Activated naive CD8-positive, alpha-beta T cell treated with anti-CD3 and anti-CD28 coated beads for 36 hours (primary cell): Measurements from ENCODE around the gene KLHL22. TPM values are rescaled to one million over a fixed set of nuclear protein-coding genes. Genes with fewer than 3 reads are reported as not detected.
"Not testable (repeated sequence)": the region's sequence is repeated elsewhere in the genome, so short reads cannot be mapped to it uniquely, and the experiment has no call there.

Source experiments
- DNase-seq: peaks from one replicate; pipeline ENCODE4 v3.0.0; 2021
- H3K27ac Mint-ChIP-seq: one replicate; pipeline ENCODE4 v1.8.0; 2022; ENCODE audit warnings: mild to moderate bottlenecking, moderate library complexity, mixed read lengths
- H3K27me3 Mint-ChIP-seq: one replicate; pipeline ENCODE4 v1.8.0; 2022; ENCODE audit warnings: mild to moderate bottlenecking, mixed read lengths
- H3K36me3 Mint-ChIP-seq: one replicate; pipeline ENCODE4 v1.8.0; 2021; ENCODE audit warnings: mild to moderate bottlenecking, mixed read lengths
- H3K4me1 Mint-ChIP-seq: one replicate; pipeline ENCODE4 v1.8.0; 2021; ENCODE audit warnings: mixed read lengths
- H3K4me3 Mint-ChIP-seq: one replicate; pipeline ENCODE4 v1.8.0; 2022; ENCODE audit warnings: mild to moderate bottlenecking, moderate library complexity, mixed read lengths
- H3K9me3 Mint-ChIP-seq: one replicate; pipeline ENCODE4 v1.8.0; 2022; ENCODE audit warnings: mixed read lengths
- total RNA-seq, 2 experiments: library from RNA; stranded (reverse); gene quantifications; one replicate each; pipeline ENCODE4 v1.2.3, GENCODE V29; 2021

The KLHL22 gene
- total RNA-seq, 2 experiments from 2014 or later, result 11.2 to 12.3 TPM

DNA sequence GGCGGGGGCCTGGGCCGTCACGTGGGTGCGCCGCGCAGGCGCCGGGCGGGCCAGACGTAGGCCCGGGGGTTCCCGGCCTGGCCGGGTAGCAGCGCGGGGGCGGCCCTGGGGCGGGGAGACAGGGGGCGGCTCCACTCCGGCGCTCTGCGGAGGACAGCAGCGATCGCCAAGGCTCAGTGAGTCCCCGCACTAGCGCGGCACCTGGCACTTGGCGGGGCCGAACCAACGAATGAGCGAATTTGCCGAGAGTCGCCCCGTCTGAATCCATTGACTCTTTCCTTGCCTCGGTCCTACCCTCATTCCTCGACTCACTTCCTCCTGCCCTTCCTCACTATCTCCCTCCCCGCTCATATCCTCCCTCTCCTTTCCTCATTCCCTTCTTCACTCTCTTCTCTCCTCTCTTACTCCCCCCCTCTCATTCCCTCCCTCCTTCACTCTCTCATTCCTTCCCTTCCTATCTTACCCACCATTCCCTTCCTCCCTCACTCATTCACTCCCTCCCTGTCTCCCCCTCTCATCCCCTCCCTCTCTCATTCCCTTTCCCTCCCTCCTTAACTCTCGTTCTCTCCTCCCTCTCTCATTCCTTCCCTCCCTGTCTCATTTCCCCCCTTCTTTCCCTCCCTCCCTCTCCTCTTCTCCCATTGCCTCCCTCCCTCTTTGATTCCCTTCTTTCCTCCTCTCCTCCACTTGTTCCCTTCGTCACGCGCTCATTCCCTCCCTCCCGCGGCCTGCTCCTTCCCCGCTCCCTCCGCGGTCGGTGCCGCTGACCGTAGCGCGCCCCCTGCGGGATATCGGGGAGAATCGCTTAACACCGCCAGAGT is 476 bp upstream of the KLHL22 start:
- H3K36me3 Mint-ChIP-seq, result peaks cover 2% of the 10 kb centered on the region
- H3K27me3 Mint-ChIP-seq, result no peaks in the 10 kb centered on the region
- peaks cover 30% of the 10 kb centered on the region for H3K4me1 Mint-ChIP-seq
- peak overlapping the region; percentile 62 for H3K27ac Mint-ChIP-seq
- peak; percentile 98 for DNase-seq
- peak overlapping the region; percentile 91 for H3K4me3 Mint-ChIP-seq
- H3K9me3 Mint-ChIP-seq, result no peaks in the 10 kb centered on the region

DNA sequence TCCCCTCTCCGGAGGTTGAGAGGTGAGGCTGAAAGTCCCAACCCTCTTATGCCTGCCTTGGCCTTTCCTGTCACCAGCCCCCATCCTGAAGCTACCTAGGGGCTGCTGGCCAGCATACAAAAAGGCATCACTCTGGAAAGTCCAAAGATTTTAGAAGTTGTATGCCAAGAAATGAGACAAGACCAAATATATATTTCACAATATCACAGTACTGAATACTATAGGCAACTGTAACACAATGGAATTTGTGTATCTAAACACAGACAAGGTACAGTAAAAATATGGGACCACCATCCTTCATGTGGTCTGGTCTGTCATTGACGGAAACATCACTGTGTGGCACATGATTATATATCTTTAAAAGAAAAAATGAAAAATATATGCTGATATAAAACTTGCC is 4.2 kb downstream of the KLHL22 start:
- Mint-ChIP-seq H3K9me3 (no peaks in the 10 kb centered on the region), H3K36me3 (peaks cover 2% of the 10 kb centered on the region), H3K4me1 (peaks cover 38% of the 10 kb centered on the region), H3K4me3 (no peak overlapping the region), H3K27ac (no peak overlapping the region), H3K27me3 (no peaks in the 10 kb centered on the region)
- DNase-seq, result no peak

DNA sequence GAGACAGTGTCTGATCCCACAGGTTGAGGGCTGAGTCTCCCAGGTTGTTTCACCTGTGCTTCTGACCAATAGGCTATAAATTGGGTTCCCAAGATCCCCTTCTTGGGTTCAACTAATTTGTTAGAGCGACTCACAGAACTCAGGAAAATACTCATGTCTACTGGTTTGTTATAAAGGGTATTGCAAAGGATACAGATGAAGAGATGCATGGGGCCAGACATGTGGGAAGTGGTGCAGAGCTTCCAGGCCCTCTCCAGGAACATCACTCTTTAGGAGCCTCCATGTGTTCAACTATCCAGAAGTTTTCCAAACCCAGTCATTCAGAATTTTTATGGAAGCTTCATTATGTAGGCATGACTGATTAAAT is 4.7 kb downstream of the KLHL22 start:
- DNase-seq, result no peak
- H3K27me3 Mint-ChIP-seq, result no peaks in the 10 kb centered on the region
- no peak overlapping the region for H3K4me3 Mint-ChIP-seq
- H3K36me3 Mint-ChIP-seq, result peaks cover 2% of the 10 kb centered on the region
- H3K9me3 Mint-ChIP-seq, result no peaks in the 10 kb centered on the region
- H3K4me1 Mint-ChIP-seq, result peaks cover 35% of the 10 kb centered on the region
- H3K27ac Mint-ChIP-seq, result no peak overlapping the region

DNA sequence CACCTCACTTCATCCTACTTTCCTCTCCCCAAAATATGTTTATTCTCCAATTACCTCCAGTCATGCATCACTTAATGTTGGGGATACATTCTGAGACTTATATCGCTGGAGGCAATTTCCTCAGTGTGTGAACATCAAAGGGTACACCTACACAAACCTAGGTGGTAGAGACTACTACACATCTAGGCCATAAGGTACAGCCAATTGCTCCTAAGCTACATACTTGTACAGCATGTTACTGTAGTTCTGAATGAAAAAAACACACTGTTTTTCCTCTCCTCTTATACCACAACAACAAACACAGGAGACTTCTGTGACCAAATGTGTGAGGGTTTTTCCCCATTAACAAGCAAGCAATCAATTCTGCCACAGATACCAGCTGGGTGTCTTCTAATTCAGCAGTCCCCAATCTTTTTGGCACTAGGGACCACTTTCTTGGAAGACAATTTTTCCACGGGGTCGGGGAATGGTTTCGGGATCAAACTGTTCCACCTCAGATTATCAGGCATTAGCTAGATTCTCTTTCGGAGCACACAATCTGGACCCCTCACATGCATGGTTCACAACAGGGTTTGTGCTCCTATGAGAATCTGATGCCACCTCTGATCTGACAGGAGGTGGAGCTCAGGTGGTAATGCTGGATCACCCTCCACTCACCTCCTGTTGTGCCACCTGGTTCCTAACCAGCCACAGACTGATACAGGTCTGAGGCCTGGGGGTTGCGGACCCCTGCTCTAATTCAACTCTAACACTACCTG is 5.2 kb downstream of the KLHL22 start:
- Mint-ChIP-seq H3K27me3 (no peaks in the 10 kb centered on the region), H3K4me3 (no peak overlapping the region), H3K4me1 (peaks cover 35% of the 10 kb centered on the region), H3K27ac (no peak overlapping the region), H3K36me3 (peaks cover 2% of the 10 kb centered on the region), H3K9me3 (no peaks in the 10 kb centered on the region)
- no peak for DNase-seq

DNA sequence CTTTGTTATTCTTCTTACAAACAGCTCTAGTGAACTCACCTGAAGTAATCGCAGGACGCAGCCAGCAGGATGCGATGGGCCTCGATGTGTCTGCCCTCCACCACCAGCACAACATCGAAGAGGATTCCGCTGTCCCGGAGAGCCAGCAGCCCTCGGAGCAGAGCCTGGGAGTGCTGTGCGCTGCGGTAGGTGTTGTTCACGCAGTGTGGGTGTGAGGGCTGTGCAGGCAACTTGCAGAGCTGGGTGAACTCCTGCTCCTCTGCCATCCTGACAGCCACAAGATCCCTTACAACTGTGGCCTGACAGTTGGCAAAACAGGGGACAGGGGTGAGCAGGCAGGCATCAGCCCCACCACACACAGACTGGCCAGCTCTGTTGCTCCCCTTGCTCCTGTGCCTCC is 6.6 kb downstream of the KLHL22 start:
- Mint-ChIP-seq H3K4me1 (peaks cover 28% of the 10 kb centered on the region), H3K27ac (no peak overlapping the region), H3K36me3 (peaks cover 3% of the 10 kb centered on the region), H3K9me3 (no peaks in the 10 kb centered on the region), H3K4me3 (no peak overlapping the region), H3K27me3 (no peaks in the 10 kb centered on the region)
- DNase-seq, result no peak

DNA sequence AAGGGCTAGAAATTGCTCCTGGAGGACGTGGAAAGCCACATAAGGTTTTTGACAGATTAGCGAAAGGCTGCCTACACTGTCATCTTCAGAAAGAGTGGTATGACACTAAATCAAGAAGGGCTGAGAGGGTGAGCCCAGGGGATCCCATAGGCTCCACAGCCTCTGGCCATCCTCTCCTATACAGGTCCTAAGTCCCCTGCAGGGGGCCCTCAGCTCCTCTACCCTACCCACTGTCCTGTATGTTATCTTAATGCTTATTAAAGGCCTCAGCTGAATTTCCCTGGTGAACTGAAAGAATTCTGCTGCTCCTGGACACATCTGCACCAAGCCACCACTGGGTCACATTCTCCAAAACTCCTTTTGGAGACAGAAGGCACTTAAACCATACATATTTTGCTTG is 7.9 kb downstream of the KLHL22 start:
- no peak overlapping the region for H3K4me3 Mint-ChIP-seq
- no peaks in the 10 kb centered on the region for H3K27me3 Mint-ChIP-seq
- H3K36me3 Mint-ChIP-seq, result peaks cover 4% of the 10 kb centered on the region
- no peak overlapping the region for H3K27ac Mint-ChIP-seq
- H3K4me1 Mint-ChIP-seq, result peaks cover 21% of the 10 kb centered on the region
- H3K9me3 Mint-ChIP-seq, result no peaks in the 10 kb centered on the region
- DNase-seq, result no peak

DNA sequence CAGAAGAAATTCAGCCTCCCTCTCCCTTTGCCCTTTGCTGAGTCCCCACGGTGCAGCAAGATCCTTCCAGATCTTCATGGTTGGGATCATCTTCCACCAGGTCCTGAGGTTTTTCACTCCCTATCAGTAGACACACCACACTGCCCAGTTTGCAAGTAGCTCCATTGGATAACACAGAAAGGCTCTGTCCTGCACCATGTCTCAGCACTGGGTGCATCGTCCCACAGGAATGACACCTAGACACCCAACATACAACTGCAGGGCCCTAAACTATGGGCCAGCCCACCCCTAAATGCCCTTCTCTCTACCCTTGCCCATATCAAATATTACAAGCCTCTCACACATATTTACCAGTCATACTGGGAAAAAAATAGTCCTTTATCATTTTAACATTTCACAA is 9.4 kb downstream of the KLHL22 start:
- no peak for DNase-seq
- H3K36me3 Mint-ChIP-seq, result peaks cover 4% of the 10 kb centered on the region
- H3K9me3 Mint-ChIP-seq, result no peaks in the 10 kb centered on the region
- peaks cover 13% of the 10 kb centered on the region for H3K4me1 Mint-ChIP-seq
- H3K4me3 Mint-ChIP-seq, result no peak overlapping the region
- H3K27ac Mint-ChIP-seq, result no peak overlapping the region
- no peaks in the 10 kb centered on the region for H3K27me3 Mint-ChIP-seq

DNA sequence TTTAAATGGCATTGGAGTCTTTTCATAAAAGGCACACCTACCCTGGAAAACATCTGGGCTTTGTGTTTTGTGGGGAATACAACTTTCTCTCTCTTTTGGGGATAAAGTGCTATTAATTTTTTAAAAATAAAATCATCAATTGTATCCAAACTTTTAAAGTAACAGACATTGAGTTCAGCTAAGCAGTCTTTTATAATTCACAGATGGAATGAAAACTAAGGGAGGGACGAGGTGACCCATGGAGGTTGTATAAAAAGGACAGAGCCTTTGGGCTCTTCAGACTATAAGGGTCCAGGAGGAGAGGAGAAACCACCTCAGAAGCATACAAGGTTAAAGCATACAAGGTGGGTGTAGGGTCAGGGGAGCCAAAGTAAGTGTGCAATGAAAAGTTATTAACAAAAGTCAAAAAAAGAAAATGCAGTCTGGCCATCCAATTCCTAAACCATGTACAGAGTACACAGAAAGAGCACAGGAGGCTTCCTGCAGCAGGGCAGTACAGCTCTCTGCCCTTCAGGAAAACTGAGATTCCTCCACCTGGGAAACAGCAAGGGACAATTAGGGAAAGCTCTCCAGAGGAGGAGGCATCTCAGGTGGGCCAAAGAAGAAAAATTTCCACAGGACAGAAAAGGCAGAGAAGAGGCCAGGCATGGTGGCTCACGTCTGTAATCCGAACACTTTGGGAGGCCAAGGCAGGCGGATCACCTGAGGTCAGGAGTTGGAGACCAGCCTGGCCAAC is 10.5 kb downstream of the KLHL22 start:
- H3K4me3 Mint-ChIP-seq, result no peak overlapping the region
- H3K9me3 Mint-ChIP-seq, result no peaks in the 10 kb centered on the region
- no peak overlapping the region for H3K27ac Mint-ChIP-seq
- peaks cover 3% of the 10 kb centered on the region for H3K4me1 Mint-ChIP-seq
- H3K36me3 Mint-ChIP-seq, result peaks cover 4% of the 10 kb centered on the region
- no peak for DNase-seq
- H3K27me3 Mint-ChIP-seq, result no peaks in the 10 kb centered on the region

DNA sequence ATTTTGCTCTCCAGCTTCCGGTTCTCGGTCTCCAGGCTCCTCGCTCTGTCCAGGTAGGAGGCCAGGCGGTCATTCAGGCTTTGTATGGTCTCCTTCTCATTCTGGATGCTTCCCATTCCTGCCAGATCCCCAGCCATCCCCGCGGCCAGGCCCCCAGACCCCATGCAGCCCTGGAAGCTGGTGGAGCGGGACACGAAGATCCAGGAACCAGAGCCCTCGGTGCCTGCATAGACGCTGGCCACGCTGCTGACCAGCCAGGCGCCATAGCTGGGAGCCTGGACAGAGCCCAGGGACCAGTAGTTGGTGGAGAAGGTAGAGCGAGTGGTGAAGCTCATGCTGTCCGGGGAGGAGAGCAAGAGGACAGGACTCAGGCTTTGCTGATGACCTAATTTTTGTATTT is 11.8 kb downstream of the KLHL22 start:
- peaks cover 4% of the 10 kb centered on the region for H3K36me3 Mint-ChIP-seq
- no peak overlapping the region for H3K27ac Mint-ChIP-seq
- H3K4me1 Mint-ChIP-seq, result peaks cover 3% of the 10 kb centered on the region
- H3K4me3 Mint-ChIP-seq, result no peak overlapping the region
- no peaks in the 10 kb centered on the region for H3K27me3 Mint-ChIP-seq
- H3K9me3 Mint-ChIP-seq, result no peaks in the 10 kb centered on the region
- no peak for DNase-seq

DNA sequence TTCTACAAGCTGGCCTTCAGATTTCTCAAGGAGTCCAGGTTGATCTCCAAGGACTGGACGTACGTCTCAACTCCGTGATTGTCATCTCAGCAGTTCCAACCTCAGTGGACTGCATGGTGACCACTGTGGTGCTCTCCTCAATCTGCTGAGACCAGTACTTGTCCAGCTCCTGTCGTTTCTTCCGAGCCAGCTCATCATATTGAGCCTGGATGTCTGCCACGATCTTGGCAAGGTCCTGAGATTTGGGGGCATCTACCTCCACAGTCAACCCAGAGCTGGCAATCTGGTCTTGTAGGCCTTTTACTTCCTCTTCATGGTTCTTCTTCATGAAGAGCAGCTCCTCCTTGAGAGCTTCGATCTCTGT is 12.5 kb downstream of the KLHL22 start:
- H3K27me3 Mint-ChIP-seq, H3K4me1 Mint-ChIP-seq, H3K36me3 Mint-ChIP-seq, H3K27ac Mint-ChIP-seq, H3K9me3 Mint-ChIP-seq, H3K4me3 Mint-ChIP-seq, DNase-seq: not testable (repeated sequence)

DNA sequence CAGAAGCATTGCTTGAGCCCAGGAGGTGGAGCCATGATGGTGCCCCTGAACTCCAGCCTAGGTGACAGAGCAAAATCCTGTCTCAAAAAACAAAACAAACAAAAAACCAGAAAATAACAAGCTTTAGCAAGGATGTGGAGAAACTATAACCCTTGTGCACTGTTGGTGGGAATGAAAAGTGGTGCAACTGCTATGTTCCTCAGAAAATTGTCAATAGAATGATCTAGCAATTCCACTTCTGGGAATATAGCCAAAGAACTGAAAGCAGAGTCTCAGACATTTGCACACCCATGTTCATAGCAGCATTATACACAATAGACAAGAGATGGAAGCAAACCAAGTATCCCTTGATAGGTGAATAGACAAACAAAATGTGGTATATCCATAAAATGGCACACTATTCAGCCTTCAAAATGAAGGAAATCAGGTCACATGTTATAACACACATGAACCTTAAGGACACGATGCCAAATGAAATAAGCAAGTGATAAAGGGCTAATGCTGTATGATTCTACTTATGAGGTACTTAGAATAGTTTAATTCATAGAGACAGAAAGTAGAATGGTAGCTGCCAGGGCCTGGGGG is 15.9 kb downstream of the KLHL22 start:
- no peak for DNase-seq
- peaks cover 17% of the 10 kb centered on the region for H3K4me1 Mint-ChIP-seq
- H3K36me3 Mint-ChIP-seq, result peaks cover 3% of the 10 kb centered on the region
- H3K9me3 Mint-ChIP-seq, result no peaks in the 10 kb centered on the region
- no peak overlapping the region for H3K27ac Mint-ChIP-seq
- no peak overlapping the region for H3K4me3 Mint-ChIP-seq
- no peaks in the 10 kb centered on the region for H3K27me3 Mint-ChIP-seq

DNA sequence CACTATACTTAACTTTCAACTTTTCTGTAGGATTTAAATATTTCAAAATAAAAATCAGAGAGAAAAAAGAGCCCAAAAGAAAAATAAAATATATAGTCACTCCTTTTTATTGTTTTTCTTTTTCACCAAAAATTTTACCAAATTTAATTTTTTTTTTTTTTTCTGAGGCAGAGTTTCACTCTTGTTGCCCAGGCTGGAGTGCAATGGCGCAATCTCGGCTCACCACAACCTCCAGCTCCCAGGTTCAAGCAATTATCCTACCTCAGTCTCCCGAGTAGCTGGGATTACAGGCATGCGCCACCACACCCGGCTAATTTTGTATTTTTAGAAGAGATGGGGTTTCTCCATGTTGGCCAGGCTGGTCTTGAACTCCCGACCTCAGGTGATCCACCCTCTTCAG is 17.5 kb downstream of the KLHL22 start:
- H3K27me3 Mint-ChIP-seq, H3K36me3 Mint-ChIP-seq, DNase-seq, H3K4me3 Mint-ChIP-seq, H3K27ac Mint-ChIP-seq, H3K9me3 Mint-ChIP-seq: not testable (repeated sequence)
- H3K4me1 Mint-ChIP-seq, result peaks cover 22% of the 10 kb centered on the region

DNA sequence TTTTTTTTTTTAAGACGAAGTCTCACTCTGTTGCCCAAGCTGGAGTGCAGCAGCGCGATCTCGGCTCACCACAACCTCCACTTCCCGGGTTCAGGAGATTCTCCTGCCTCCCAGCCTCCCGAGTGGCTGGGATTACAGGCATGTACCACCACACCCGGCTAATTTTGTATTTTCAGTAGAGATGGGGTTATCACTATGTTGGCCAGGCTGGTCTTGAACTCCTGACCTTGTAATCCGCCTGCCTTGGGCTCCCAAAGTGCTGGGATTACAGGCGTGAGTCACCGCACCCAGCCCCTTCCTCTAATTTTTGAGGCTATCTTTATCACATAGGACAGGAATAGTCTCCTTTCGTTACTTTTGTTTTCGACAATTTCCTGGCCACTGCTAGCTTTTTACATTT is 20.0 kb downstream of the KLHL22 start:
- peaks cover 22% of the 10 kb centered on the region for H3K4me1 Mint-ChIP-seq
- not testable (repeated sequence) for H3K27me3 Mint-ChIP-seq, H3K4me3 Mint-ChIP-seq, H3K36me3 Mint-ChIP-seq, H3K9me3 Mint-ChIP-seq, DNase-seq
- H3K27ac Mint-ChIP-seq, result peak overlapping the region; percentile 70

DNA sequence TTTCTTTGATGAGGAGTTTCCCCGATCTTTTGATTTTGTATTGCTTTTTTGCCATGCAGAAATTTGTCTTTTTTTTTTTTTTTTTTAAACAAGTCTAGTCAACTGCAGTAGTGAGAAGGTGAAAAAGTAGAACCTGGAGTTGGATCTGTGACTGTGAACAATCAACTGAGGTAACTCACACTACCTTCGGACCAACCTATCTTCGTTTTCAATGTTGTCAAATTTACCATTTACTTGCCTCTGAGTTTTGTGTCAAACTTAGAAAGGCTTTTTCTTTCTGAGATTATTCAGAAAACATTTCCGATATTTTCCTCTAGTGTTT is 20.5 kb downstream of the KLHL22 start:
- no peak overlapping the region for H3K4me3 Mint-ChIP-seq
- H3K27ac Mint-ChIP-seq, result peak overlapping the region; percentile 70
- peaks cover 8% of the 10 kb centered on the region for H3K36me3 Mint-ChIP-seq
- no peaks in the 10 kb centered on the region for H3K9me3 Mint-ChIP-seq
- no peaks in the 10 kb centered on the region for H3K27me3 Mint-ChIP-seq
- H3K4me1 Mint-ChIP-seq, result peaks cover 22% of the 10 kb centered on the region
- no peak for DNase-seq
